Endothelial cell of umbilical vein (primary cell): ENCODE results near the gene EHMT1. TPM values are rescaled to one million over a fixed set of nuclear protein-coding genes. Genes with fewer than 3 reads are reported as not detected.
A peak's percentile ranks its signal among the peaks of the same experiment; 100 is the strongest.

Source experiments
- BruUV-seq: library from RNA; stranded (reverse); fragments of 400-500 nt; replicated peaks from 2 replicates; lab custom pipeline; 2021; lab: Mats Ljungman, UMichigan
- CTCF ChIA-PET: fragments of 300-600, 350-600 bp; sonication (Branson Sonifier 250); formaldehyde crosslinking; loops from one replicate; lab custom pipeline; 2021; ENCODE audit warnings: antibody characterized with exemption, inconsistent platforms; lab: Charles Lee
- POLR2A ChIA-PET: fragments of 300-600, 350-600 bp; sonication (Branson Sonifier 250); formaldehyde crosslinking; loops from one replicate; lab custom pipeline; 2021; ENCODE audit warnings: antibody characterized with exemption, inconsistent platforms; lab: Charles Lee
- DNase-seq: peaks from one replicate; pipeline ENCODE4 v3.0.0-alpha.2; 2011; ENCODE audit warnings: low read depth, low spot score
- FAIRE-seq: peaks from 2 replicates; lab custom pipeline; 2011; peaks lifted over from hg19 to GRCh38; lab: Jason Lieb, UNC
- H2AFZ ChIP-seq: 2 replicates; pipeline ENCODE4 v1.6.0; 2012; ENCODE audit warnings: low read depth, low read length, control low read depth, inconsistent platforms
- H3K27ac ChIP-seq: 2 replicates; pipeline ENCODE4 v1.5.1; 2011; ENCODE audit warnings: low read depth, mild to moderate bottlenecking, control low read depth, low read length, moderate library complexity; ENCODE audit not compliant: insufficient read depth
- H3K27me3 ChIP-seq, 2 experiments: 2 replicates each; pipeline versions ENCODE4 v1.6.0 to v1.6.1; 2011; ENCODE audit warnings: low read length in 2 of 2, mixed read lengths in 1 of 2; ENCODE audit not compliant: control insufficient read depth in 2 of 2, insufficient read depth in 2 of 2
- H3K36me3 ChIP-seq, 2 experiments: 2 replicates in 1 of 2; 3 replicates in 1 of 2; pipeline ENCODE4 v1.5.1; 2011; ENCODE audit warnings: low read length in 2 of 2, mild to moderate bottlenecking in 1 of 2, moderate library complexity in 1 of 2; ENCODE audit not compliant: control insufficient read depth in 2 of 2, insufficient read depth in 2 of 2; ENCODE audit errors: extremely low read depth in 1 of 2
- H3K4me1 ChIP-seq: 3 replicates; pipeline ENCODE4 v1.5.1; 2011; ENCODE audit warnings: mild to moderate bottlenecking, low read length; ENCODE audit not compliant: control insufficient read depth, insufficient read depth; ENCODE audit errors: extremely low read depth
- H3K4me2 ChIP-seq: 2 replicates; pipeline ENCODE4 v1.6.1; 2011; ENCODE audit warnings: low read length, control low read depth, mixed read lengths; ENCODE audit not compliant: insufficient read depth
- H3K4me3 ChIP-seq, 3 experiments: fragments of 200-600 bp in 1 of 3; sonication (generic), shearing (Covaris generic) in 1 of 3; replicated peaks in 1 of 3; 2 replicates each; pipeline ENCODE4 v1.5.1; 2011 to 2016; ENCODE audit warnings: control low read depth in 3 of 3, low read length in 3 of 3, mild to moderate bottlenecking in 2 of 3, inconsistent platforms in 1 of 3, low read depth in 1 of 3, moderate library complexity in 1 of 3; ENCODE audit not compliant: insufficient read depth in 1 of 3
- H3K79me2 ChIP-seq: 2 replicates; pipeline ENCODE4 v1.6.0; 2012; ENCODE audit warnings: low read length, inconsistent platforms; ENCODE audit not compliant: control insufficient read depth, insufficient read depth
- H3K9ac ChIP-seq: replicated peaks from 2 replicates; pipeline ENCODE3; 2011; ENCODE audit warnings: low read length, control low read depth; ENCODE audit not compliant: insufficient read depth; ENCODE audit errors: extremely low read depth
- H3K9me1 ChIP-seq: replicated peaks from 3 replicates; pipeline ENCODE4 v1.6.0; 2011; ENCODE audit warnings: mild to moderate bottlenecking, low read length; ENCODE audit not compliant: control insufficient read depth, insufficient read depth; ENCODE audit errors: extremely low read depth
- H3K9me3 ChIP-seq: replicated peaks from 2 replicates; pipeline ENCODE4 v1.5.1; 2012; ENCODE audit warnings: low read length, inconsistent platforms; ENCODE audit not compliant: control insufficient read depth, insufficient read depth
- H4K20me1 ChIP-seq: replicated peaks from 2 replicates; pipeline ENCODE3; 2011; ENCODE audit warnings: mild to moderate bottlenecking, low read length; ENCODE audit not compliant: control insufficient read depth, insufficient read depth; ENCODE audit errors: extremely low read depth
- CTCF ChIP-seq, 2 donors: IDR thresholded peaks; 1 replicate in 1 of 2; 2 replicates in 1 of 2; pipeline ENCODE4 v1.5.1; 2011; ENCODE audit warnings: low read length in 2 of 2, mild to moderate bottlenecking in 2 of 2, moderate library complexity in 2 of 2, control low read depth in 1 of 2, inconsistent platforms in 1 of 2, low read depth in 1 of 2; ENCODE audit not compliant: insufficient read depth in 1 of 2; ENCODE audit errors: extremely low read depth in 1 of 2
- EZH2 ChIP-seq: IDR thresholded peaks from 2 replicates; pipeline ENCODE4 v1.6.1; 2012; ENCODE audit warnings: borderline replicate concordance, low read depth, mild to moderate bottlenecking, moderate library complexity, low read length, inconsistent platforms; ENCODE audit not compliant: severe bottlenecking
- FOS ChIP-seq: IDR thresholded peaks from 2 replicates; pipeline ENCODE4 v1.6.1; 2011; ENCODE audit warnings: mild to moderate bottlenecking, low read length, moderate library complexity, borderline replicate concordance; ENCODE audit not compliant: insufficient read depth
- GATA2 ChIP-seq: IDR thresholded peaks from 2 replicates; pipeline ENCODE4 v1.7.0; 2011; ENCODE audit warnings: low read depth, mild to moderate bottlenecking, moderate library complexity, mixed read lengths, low read length; ENCODE audit not compliant: insufficient read length, insufficient read depth
- JUN ChIP-seq: IDR thresholded peaks from 2 replicates; pipeline ENCODE4 v1.6.1; 2011; ENCODE audit warnings: borderline replicate concordance, low read depth; ENCODE audit not compliant: insufficient read length, insufficient read depth
- MAX ChIP-seq: IDR thresholded peaks from 2 replicates; pipeline ENCODE4 v1.6.1; 2011; ENCODE audit not compliant: insufficient read depth, insufficient read length
- MYC ChIP-seq: IDR thresholded peaks from one replicate; pipeline ENCODE4 v1.6.1; 2011; ENCODE audit warnings: mild to moderate bottlenecking, low read depth, low read length
- POLR2A ChIP-seq: IDR thresholded peaks from 2 replicates; pipeline ENCODE4 v1.6.1; 2012; ENCODE audit warnings: low read depth, mild to moderate bottlenecking, control low read depth, low read length
- dilution Hi-C: fragments of 300-500 bp; cut with MboI; formaldehyde crosslinking; loops from one replicate; pipeline ENCODE4 v1.15.0; 2019; ENCODE audit warnings: low sequenced_read_pairs; ENCODE audit not compliant: extremely low pct_ligation_motif_present
- intact Hi-C: fragments of 100-400 bp; cut with micrococcal nuclease; formaldehyde crosslinking; loops from one replicate; pipeline ENCODE4 v1.10.0; 2022
- polyA plus RNA-seq, 4 experiments: library from polyadenylated mRNA; depleted of rRNA in 3 of 4; stranded (reverse) in 3 of 4; unstranded in 1 of 4; fragments of >200 nt; gene quantifications; 2 replicates each; pipeline versions ENCODE4 v1.2.1 to v1.2.3, GENCODE V29; 2011 to 2012; ENCODE audit warnings: missing spikeins in 1 of 4
- total RNA-seq: library from RNA; stranded (reverse); gene quantifications from 2 replicates; pipeline ENCODE4 v1.2.3, GENCODE V29; 2021

Gene EHMT1
- total and polyA plus RNA-seq, 2 donors (not counting 3 experiments of a cell fraction or from before 2014, with no cell fraction given): 48.2 to 104 TPM

- Histone ChIP-seq H3K9me1 (no peaks in the 10 kb centered on the region), H3K4me1 (peaks cover 22% of the 10 kb centered on the region), H3K27ac (peak overlapping the region; percentile 2), H3K36me3 (peaks cover 0 to 12% of the 10 kb centered on the region in 2 experiments), H3K4me2 (peak overlapping the region; percentile 89), H3K79me2 (peaks cover 66% of the 10 kb centered on the region), H2AFZ (peak overlapping the region; percentile 1), H3K4me3 (peak overlapping the region; percentile 42 to 82 (median 73)), H3K27me3 (no peaks in the 10 kb centered on the region), H3K9ac (peak overlapping the region; percentile 48), H3K9me3 (no peaks in the 10 kb centered on the region), H4K20me1 (no peaks in the 10 kb centered on the region)
- BruUV-seq: no TSS peak
- FAIRE-seq (peak; percentile 81), DNase-seq (peak; percentile 58)
- intact Hi-C loops: loop anchor here (2.0 to 5.0 kb wide), 2 partner anchors 53 to 69 kb away; partner anchors contain the start of genes MRPL41 and PNPLA7
- dilution Hi-C loops: no loop called here
- ChIA-PET CTCF (interaction anchor here (0.8 to 1.7 kb wide), 6 partner anchors 13 to 75 kb away, joined by 3 to 10 read pairs (median 4); partner anchors contain the start of gene ARRDC1), POLR2A (no interaction called here)
- peak; percentile 26 for TF ChIP-seq MAX
- TF ChIP-seq EZH2: no peak
Measured at GRCh38 chr9:137619240-137620047, 639 bp downstream of the EHMT1 start.

GRCh38 chr9:137620048-137620405, 1.2 kb downstream of the EHMT1 start:
- Histone ChIP-seq H2AFZ (no peak overlapping the region), H4K20me1 (no peaks in the 10 kb centered on the region), H3K9me1 (no peaks in the 10 kb centered on the region), H3K79me2 (peaks cover 72% of the 10 kb centered on the region), H3K27me3 (no peaks in the 10 kb centered on the region), H3K9ac (peak overlapping the region; percentile 48), H3K9me3 (no peaks in the 10 kb centered on the region), H3K36me3 (peaks cover 0 to 8% of the 10 kb centered on the region in 2 experiments), H3K4me2 (peak overlapping the region; percentile 89), H3K4me1 (peaks cover 22% of the 10 kb centered on the region), H3K4me3 (peak overlapping the region; percentile 42 to 82 (median 73)), H3K27ac (no peak overlapping the region)
- dilution Hi-C loops: no loop called here
- DNase-seq (no peak), FAIRE-seq (no peak)
- no peak for TF ChIP-seq JUN
- no peak for TF ChIP-seq EZH2
- no peak for TF ChIP-seq POLR2A
- no peak for TF ChIP-seq MYC
- no peak for TF ChIP-seq FOS
- TF ChIP-seq MAX: no peak
- no peak for TF ChIP-seq GATA2
- no peak for TF ChIP-seq CTCF (IDR thresholded peaks at IDR 0.05; ENCODE audit: extremely low read depth in 1 of 2, insufficient read depth in 1 of 2, low read depth in 1 of 2, low read length in 2 of 2)
- intact Hi-C loops: loop anchor here (5.0 kb wide), 1 partner anchor 52 kb away; no protein-coding TSS in a partner anchor
- no TSS peak for BruUV-seq
- ChIA-PET CTCF (interaction anchor here (0.8 to 1.7 kb wide), 4 partner anchors 13 to 75 kb away, joined by 3 to 10 read pairs (median 4); no protein-coding TSS in a partner anchor), POLR2A (no interaction called here)
